NCI-H2196 (cell line): ENCODE measurements around the gene LHFPL3.

Experiments used
- DNase-seq: peaks from one replicate; lab custom pipeline; 2025; ENCODE audit not compliant: unreplicated experiment; lab: John Stamatoyannopoulos, UW

LHFPL3 gene

DNA sequence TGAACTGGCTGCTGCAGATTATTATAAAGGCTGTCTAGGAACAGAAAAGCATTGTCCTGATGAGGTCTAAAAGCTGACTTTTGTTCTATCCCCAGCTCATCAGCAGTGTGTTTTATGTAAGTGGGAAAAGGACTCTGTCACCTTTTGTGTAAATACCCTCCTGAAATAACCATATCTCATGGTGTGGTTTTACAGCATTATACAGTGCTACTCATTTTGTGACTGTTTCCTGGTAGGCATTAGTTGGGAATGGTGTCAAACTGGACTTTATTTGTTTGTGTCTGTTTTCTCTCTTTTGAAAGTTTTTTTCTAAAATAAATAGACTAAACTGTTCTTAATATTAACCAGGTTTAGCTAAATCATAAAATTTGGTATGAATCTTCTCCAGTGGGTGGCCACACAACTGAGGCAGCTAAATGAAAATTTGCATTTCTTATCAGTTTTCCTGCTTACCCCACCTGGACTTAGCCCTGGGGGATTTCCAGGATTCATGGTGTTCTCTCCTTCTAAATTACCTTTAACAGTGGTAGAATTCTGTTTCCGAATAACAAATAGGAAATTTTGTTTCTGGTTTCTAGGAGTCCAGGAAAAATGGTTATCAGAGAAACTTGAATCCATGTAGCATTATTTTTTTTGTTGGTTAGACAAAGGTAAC lies 140.9 kb downstream of the LHFPL3 start:
- DNase-seq: no peak

DNA sequence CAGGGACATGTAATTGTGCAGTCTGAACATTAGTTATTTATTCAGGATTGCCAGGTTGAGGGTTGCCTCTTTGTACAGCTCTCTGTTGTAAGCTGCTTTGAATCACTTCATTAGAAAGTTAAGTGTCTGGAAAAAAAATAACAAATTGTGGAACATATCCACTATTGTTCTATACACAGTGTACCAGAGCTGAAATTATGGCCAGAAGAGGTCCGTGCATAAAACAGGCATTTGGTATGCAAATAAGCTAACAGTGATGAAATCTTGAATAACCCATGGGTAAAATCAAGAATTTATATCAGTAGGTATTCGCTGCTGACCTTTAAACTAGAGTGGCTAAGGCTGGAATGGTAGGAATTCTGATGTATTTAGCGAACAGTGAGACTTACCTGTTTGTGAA lies 152.1 kb downstream of the LHFPL3 start:
- DNase-seq: no peak

GRCh38 chr7:104482362-104483037 lies 154.1 kb downstream of the LHFPL3 start:
- DNase-seq: peak; percentile 6

DNA sequence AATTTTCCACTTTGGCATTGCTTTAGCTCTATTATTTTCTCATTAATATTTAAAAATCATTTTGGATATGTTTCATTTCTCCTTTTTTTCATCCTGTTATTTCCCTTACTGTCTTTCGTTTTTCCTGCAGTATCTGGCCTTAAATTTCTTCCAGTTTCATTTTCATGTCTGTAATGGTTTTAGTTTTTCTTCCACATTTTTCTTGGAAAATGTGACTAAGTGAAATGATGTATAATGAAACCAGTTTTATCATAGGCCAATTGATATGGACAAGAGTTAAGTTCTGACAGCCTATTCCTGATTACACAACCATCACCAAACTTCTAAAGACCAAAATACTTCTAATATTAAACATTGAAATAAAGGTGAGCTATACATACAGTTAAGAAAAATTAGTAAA lies 158.5 kb downstream of the LHFPL3 start:
- DNase-seq: no peak

- no peak for DNase-seq
Measured at GRCh38 chr7:104487642-104488041, 159.2 kb downstream of the LHFPL3 start.

DNA sequence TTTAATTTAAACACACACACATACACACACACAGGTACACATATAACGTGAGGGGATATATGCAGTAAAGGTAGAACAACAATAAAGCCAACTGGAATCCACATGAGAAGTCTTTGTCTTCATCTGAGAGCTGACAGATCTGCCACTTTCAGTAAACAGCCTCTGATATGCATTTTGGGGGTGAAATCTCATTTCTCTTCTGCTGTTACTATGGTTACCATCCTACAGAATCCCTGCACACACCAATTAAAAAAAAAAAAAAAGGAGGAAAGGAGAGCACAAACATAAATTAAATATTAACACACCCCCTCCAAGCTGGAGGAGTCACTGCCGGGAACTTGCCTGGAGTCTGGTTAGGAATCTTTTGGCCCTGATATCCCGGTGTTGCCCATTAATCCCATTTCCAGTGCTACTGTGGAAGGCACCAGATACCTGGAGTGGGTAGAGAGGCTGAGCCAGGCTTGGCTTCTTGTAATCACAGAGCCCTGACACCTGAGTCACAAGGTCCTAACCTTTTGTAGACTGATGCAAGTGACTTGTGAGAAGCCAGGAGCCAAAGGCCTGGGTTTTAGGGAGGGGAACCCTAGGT lies 169.1 kb downstream of the LHFPL3 start:
- no peak for DNase-seq

DNA sequence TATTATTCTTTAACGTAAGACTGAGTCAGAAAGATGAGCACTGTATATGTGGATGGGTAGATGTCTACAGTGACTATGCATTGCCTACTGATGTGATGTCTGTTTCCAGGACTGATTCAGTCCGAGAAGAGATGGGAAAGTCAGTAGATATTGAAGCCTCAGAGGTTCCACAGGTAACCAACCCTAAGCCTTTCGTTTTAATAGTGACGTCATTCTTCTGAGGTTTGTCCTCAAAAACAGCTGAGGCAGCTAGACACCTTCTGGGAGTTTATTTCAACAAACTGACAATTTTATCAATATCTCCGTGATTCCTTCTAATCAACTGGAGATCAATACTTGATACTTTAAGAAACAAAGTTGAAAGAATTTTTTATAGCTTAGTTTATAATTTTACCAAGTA lies 171.6 kb downstream of the LHFPL3 start:
- no peak for DNase-seq

DNA sequence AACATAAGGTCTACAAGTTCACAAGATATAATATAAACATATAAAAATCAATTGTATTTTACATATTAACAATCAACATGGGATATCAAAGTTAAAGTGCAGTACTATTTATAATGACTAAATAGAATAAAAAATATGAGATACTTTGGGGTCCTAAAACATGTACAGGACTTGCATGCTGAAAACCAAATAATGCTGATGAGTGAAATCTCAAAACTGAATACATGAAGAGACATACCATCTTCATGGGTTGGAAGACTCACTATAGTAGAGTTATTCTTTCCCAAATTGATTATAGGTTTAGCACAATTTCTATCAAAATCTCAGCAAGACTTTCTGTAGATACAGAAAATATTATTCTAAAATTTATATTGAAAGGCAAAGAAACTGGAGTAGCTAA lies 181.5 kb downstream of the LHFPL3 start:
- DNase-seq: no peak

DNA sequence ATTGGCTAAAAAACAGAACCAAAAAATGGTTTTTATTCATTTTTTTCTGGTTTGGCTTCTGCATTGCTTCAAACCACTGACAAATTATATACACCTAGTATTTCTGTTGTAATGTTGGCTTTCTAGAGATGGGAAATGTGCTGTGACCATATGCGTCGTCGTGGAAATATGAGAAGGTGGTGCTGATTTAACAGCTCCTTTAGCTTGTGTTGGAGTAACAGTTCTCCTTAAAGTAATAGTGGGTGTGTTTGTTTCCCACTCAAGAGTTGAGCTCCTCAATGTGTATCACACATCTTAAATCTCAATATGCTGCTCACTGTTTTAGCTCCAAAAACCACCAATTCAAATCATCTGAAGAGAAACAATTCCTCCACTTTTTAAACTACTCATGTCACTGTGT lies 196.4 kb downstream of the LHFPL3 start:
- no peak for DNase-seq

DNA sequence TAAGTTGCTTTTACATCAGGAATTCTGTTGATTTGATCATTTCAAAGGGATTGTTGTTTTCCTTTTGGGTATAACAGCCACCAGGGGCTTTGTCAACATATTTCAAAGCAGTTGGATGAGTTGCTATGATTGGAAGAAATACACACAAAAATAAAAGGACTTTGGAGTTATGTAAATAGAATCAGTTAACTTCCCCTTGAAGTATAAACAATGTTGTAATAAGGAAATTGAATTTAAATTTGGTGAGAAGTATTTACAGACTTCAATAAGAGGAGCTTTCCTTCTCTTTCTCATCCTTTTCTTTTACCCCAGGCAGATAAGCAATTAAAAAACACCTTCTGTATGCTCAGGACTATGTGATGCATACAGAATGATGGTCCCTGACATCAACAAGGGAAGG lies 199.7 kb downstream of the LHFPL3 start:
- no peak for DNase-seq

DNA sequence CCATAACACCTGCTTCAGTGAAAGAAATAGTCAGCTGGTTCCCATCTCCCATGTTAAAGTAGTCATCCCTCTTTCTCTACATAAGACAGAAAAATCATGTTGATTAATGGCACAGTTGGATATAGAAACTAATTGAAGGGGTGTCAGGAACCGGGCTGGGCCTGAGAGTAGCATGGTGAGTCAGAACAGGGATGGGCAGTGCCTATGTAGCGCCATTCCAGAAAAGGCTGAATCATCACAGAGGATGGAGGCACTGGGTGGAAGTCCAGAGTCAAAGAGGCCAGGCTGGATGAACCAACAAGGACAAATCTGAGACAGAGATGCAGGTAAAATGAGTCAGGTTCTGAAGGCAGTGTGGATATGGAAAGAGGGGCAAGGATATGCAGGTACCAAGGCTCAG lies 201.2 kb downstream of the LHFPL3 start:
- no peak for DNase-seq

DNA sequence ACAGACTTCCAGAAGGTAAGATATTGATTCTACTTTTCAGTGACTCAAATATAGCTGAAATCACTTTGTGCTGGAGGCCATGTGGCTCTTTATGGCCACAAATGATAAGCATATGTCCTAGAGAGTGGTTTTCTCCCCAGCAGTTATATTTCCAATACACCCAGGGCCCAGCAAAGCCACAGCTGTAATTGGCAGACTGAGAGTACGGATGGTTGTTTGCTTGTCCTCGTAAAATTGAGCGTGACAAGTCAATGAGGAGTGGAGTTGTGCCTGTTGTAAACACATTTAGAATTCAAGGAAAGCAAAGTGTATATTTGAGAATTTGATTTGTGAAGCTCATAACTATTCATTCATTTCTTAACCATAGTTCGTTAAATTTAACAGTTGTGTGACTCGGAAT lies 201.8 kb downstream of the LHFPL3 start:
- DNase-seq: no peak

DNA sequence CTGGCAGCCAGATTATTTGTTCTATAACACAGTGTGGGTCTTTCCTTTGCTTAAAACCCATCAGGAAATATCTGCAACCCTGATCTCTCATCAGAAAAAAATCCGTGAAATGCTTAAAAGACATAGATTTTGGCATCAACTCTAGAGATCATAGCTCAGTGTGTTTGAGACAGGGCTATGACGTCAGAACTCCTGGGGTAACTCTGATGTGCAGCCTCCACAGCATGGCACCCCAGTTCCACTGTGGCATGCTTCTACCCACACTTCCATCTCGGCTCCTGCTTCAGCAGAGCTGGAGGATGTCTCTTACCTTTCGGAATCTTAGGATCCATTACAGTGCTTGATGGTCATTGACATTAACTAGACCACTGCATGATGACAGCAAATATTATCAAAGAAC lies 205.7 kb downstream of the LHFPL3 start:
- no peak for DNase-seq

GRCh38 chr7:104535841-104536240 lies 207.4 kb downstream of the LHFPL3 start:
- no peak for DNase-seq

GRCh38 chr7:104536956-104537355 lies 208.6 kb downstream of the LHFPL3 start:
- no peak for DNase-seq

DNA sequence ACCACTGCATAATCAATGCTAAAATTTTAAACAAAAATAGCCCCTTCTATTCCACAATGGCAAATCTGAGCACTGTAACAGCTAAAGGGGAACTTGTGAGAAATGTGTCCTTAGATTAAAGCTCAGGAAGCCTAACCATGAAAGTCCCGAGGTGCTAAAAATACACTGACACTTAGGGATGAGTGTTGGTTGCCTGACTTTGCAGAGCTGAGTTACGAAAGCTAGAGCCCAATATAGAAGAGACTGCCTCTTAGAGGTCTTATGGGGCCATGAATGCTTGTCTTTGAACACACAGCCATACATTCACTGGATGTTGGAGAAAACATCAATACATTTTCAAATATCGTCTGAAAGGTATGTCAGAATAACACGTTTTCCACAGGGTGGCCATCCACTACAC lies 209.7 kb downstream of the LHFPL3 start:
- DNase-seq: no peak

DNA sequence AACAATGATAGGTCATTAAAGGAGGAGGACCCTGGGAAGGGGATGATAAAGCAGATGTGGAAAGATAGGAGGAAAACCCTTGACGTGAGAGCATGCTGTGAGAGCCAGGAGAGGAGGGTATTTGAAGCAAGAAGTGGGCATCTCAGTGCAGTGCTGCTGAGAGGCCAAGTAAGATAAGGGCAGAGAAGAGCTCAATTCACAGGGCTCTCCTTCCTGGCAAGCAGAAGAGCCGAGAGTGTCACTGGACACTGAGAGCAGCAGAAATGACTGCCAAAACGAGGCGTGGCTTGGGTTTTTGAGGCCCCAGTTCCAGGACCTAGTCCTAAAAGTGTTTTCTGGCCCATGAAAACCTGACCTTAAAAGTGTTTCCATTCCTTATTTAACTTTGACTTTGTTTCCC lies 213.5 kb downstream of the LHFPL3 start:
- no peak for DNase-seq

DNA sequence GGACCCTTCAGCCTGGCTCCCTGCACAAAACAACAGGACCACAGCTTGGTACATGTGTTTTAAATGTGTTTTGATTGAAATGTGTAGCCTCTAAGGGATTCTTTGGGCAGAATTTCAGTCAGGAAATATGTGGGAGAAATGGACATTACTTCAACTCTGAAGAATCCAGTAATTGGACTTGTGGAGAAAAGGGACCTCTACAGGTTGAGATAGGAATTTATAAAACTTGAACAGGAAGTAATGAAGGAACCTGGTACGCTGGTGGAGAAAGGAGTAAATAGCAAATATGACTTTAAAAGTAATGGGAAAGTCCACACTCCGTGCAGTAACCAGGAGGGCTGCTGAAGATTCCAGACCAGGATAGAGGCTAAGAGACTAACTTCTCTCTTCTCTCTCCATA lies 220.5 kb downstream of the LHFPL3 start:
- no peak for DNase-seq

DNA sequence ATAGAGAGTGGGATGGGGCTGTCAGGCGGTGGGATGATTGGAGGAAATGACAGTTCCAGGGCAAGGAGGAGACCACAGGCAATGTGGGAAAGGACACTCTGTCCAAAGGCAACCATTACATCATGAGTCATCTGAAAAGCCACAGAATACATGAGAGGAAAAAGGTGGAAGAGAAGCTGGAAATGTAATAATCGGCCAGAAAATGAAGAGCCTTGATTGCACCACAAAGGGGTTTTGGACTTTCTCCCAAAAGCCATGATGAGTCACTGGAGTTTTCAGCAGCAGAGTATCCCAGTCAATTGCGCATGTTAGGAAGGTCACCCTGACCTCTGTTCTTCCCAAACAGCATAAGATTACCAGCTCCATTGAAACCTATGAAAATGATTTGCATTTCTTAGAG lies 222.0 kb downstream of the LHFPL3 start:
- no peak for DNase-seq

DNA sequence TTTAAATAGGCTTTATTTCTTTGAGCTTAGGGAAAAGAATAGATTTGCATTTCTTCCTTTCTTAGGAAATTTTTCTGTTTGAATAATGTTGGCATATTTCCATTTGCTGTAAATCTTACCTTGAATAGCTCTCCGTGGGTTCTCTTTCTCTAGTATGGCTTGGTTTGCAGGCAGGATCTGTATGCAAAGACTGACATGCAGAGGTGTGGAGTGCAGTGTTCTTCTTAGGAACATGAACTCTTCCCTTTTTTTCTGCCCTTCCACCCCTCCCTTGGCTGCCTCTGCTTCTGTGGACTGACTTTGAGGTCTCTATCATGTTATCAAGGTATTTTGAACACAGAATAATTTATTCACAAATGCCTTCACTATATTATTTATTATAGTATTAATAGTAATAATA lies 222.8 kb downstream of the LHFPL3 start:
- no peak for DNase-seq

DNA sequence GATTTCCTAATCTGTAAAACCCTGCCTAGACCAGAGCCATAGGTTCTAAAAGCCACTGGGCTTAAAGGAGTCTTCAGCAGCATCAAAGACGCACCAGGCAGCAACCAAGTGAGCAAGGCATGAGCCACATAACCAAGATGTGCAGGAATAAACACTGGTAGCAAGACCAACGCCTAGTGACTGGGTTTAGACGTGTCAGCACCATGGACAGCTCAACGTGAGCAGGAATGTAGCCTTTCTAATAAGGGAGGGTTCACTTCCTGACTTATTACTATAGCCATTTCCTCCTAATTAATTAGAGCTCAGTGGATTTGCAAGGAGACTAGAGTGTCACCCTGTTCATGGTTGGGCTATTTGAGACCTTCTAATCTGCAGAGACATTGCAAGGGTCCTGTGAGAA lies 223.7 kb downstream of the LHFPL3 start:
- DNase-seq: no peak

- DNase-seq: no peak
Measured at GRCh38 chr7:104553074-104553473, 224.7 kb downstream of the LHFPL3 start.
